Upper lobe of right lung (tissue), 1 donor: ENCODE results near the gene B3GNT9. TPM values are rescaled to one million over a fixed set of nuclear protein-coding genes. Genes with fewer than 3 reads are reported as not detected.

Experiments
- ATAC-seq: fragments of 200-7000 bp; cut with Tn5 transposase; one replicate; pipeline ENCODE4 v1.9.1; 2020; ENCODE audit warnings: mild to moderate bottlenecking, moderate library complexity
- DNase-seq: peaks from one replicate; pipeline ENCODE4 v3.0.0-alpha.2; 2020
- H3K27ac ChIP-seq: fragments of 200-600 bp; one replicate; pipeline ENCODE4 v1.8.0; 2022
- H3K27me3 ChIP-seq: fragments of 200-600 bp; one replicate; pipeline ENCODE4 v1.8.0; 2022; ENCODE audit warnings: mild to moderate bottlenecking
- H3K36me3 ChIP-seq: fragments of 200-600 bp; one replicate; pipeline ENCODE4 v1.8.0; 2022
- H3K4me1 ChIP-seq: fragments of 200-600 bp; one replicate; pipeline ENCODE4 v1.8.0; 2022
- H3K4me3 ChIP-seq: fragments of 200-600 bp; one replicate; pipeline ENCODE4 v1.8.0; 2022; ENCODE audit warnings: mild to moderate bottlenecking
- H3K9me3 ChIP-seq: fragments of 200-600 bp; one replicate; pipeline ENCODE4 v1.8.0; 2022
- CTCF ChIP-seq: fragments of 200-600 bp; IDR thresholded peaks from one replicate; pipeline ENCODE4 v1.8.0; 2022; ENCODE audit warnings: antibody characterized with exemption
- intact Hi-C: fragments of 100-400 bp; cut with DNase I; formaldehyde crosslinking; loops from one replicate; pipeline ENCODE4 v1.11.0; 2022
- total RNA-seq: library from RNA; stranded (reverse); fragmentation: NEBNext Ultra II Directional; extraction: Animal tissue kit (Norgen Biotek cat#: 25700); gene quantifications from one replicate; pipeline ENCODE4 v1.2.1, GENCODE V29; 2021
- donor health status: DM: no; HTN: yes; CAD: no; lungs with severe emphysema.

B3GNT9 gene
- total RNA-seq, 1 donor from 2014 or later = 19.3 TPM

GRCh38 chr16:67169011-67169451, 18.2 kb upstream of the B3GNT9 start:
- DNase-seq (no peak), ATAC-seq (no peak)
- Histone ChIP-seq H3K9me3 (no peaks in the 10 kb centered on the region), H3K36me3 (no peaks in the 10 kb centered on the region), H3K4me1 (peaks cover 56% of the 10 kb centered on the region), H3K27ac (no peak overlapping the region), H3K27me3 (peaks cover 7% of the 10 kb centered on the region), H3K4me3 (no peak overlapping the region)
- TF ChIP-seq CTCF = no peak
- intact Hi-C loops = no loop called here

- no peak for TF ChIP-seq CTCF
- no peak overlapping the region for H3K27ac ChIP-seq
- intact Hi-C loops = no loop called here
- no peak overlapping the region for H3K4me3 ChIP-seq
- ATAC-seq (no peak), DNase-seq (no peak)
- H3K36me3 ChIP-seq = no peaks in the 10 kb centered on the region
- H3K4me1 ChIP-seq = peaks cover 58% of the 10 kb centered on the region
- H3K27me3 ChIP-seq = peaks cover 17% of the 10 kb centered on the region
- no peaks in the 10 kb centered on the region for H3K9me3 ChIP-seq
These were observed 16.8 kb upstream of the B3GNT9 start for GRCh38 chr16:67167588-67167987.

GRCh38 chr16:67166598-67167168, 15.9 kb upstream of the B3GNT9 start:
- DNase-seq (no peak), ATAC-seq (no peak)
- no peaks in the 10 kb centered on the region for H3K36me3 ChIP-seq
- no peak for TF ChIP-seq CTCF
- H3K4me1 ChIP-seq = peaks cover 67% of the 10 kb centered on the region
- H3K4me3 ChIP-seq = no peak overlapping the region
- no peak overlapping the region for H3K27ac ChIP-seq
- no peaks in the 10 kb centered on the region for H3K9me3 ChIP-seq
- peaks cover 18% of the 10 kb centered on the region for H3K27me3 ChIP-seq
- intact Hi-C loops = no loop called here

GRCh38 chr16:67166110-67166547, 15.3 kb upstream of the B3GNT9 start:
- H3K27me3 ChIP-seq = peaks cover 18% of the 10 kb centered on the region
- no peaks in the 10 kb centered on the region for H3K36me3 ChIP-seq
- H3K4me3 ChIP-seq = no peak overlapping the region
- intact Hi-C loops = no loop called here
- DNase-seq (no peak), ATAC-seq (no peak)
- H3K9me3 ChIP-seq = no peaks in the 10 kb centered on the region
- H3K4me1 ChIP-seq = peaks cover 67% of the 10 kb centered on the region
- TF ChIP-seq CTCF = no peak
- no peak overlapping the region for H3K27ac ChIP-seq

GRCh38 chr16:67165121-67166078, 14.6 kb upstream of the B3GNT9 start:
- Histone ChIP-seq H3K27ac (no peak overlapping the region), H3K4me1 (peaks cover 63% of the 10 kb centered on the region), H3K36me3 (no peaks in the 10 kb centered on the region), H3K27me3 (peaks cover 18% of the 10 kb centered on the region), H3K9me3 (no peaks in the 10 kb centered on the region), H3K4me3 (peak overlapping the region; percentile 46)
- intact Hi-C loops = no loop called here
- TF ChIP-seq CTCF = no peak
- DNase-seq (no peak), ATAC-seq (no peak)
